ENCODE results near the gene KLHL42.

Gene KLHL42

GRCh38 chr12:27822076-27822712, 42.2 kb downstream of the KLHL42 start:
- Histone ChIP-seq H3K27me3 (ENCODE audit: control insufficient read depth, insufficient read depth, low read length) (no peaks in the 10 kb centered on the region), H3K27ac (ENCODE audit: low read length) (no peak overlapping the region), H3K4me3 (ENCODE audit: low read length) (no peak overlapping the region), H3K9ac (ENCODE audit: low read length) (no peak overlapping the region), H3K36me3 (ENCODE audit: control insufficient read depth, low read depth, low read length) (no peaks in the 10 kb centered on the region), H3K4me1 (ENCODE audit: control insufficient read depth, low read depth, low read length) (no peaks in the 10 kb centered on the region), H3K9me3 (ENCODE audit: control insufficient read depth, low read depth, low read length) (no peaks in the 10 kb centered on the region)

DNA sequence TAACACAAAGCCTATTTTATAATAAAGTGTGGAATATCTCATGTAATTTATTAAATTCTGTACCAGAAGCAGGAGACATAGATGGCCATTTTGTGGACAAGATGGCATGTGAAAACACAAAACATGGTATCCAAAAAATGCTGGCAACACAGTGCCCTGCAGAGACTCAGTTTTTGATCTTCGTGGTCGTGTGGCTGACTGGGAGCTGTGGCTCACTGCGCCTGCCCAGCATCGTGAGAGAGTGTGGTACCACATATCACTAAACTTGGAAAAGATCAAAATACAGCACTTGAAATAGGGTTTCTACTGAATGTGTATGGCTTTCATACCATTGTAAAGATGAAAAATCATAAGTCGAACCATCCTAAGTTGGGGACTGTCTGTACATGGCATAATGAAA, 43.0 kb downstream of the KLHL42 start:
- no peak overlapping the region for H3K9ac ChIP-seq (ENCODE audit: low read length)
- H3K4me3 ChIP-seq (ENCODE audit: low read length), result no peak overlapping the region
- H3K27me3 ChIP-seq (ENCODE audit: control insufficient read depth, insufficient read depth, low read length), result no peaks in the 10 kb centered on the region
- H3K9me3 ChIP-seq (ENCODE audit: control insufficient read depth, low read depth, low read length), result no peaks in the 10 kb centered on the region
- H3K27ac ChIP-seq (ENCODE audit: low read length), result no peak overlapping the region
- H3K4me1 ChIP-seq (ENCODE audit: control insufficient read depth, low read depth, low read length), result no peaks in the 10 kb centered on the region
- no peaks in the 10 kb centered on the region for H3K36me3 ChIP-seq (ENCODE audit: control insufficient read depth, low read depth, low read length)

GRCh38 chr12:27824126-27824842, 44.3 kb downstream of the KLHL42 start:
- Histone ChIP-seq H3K27me3 (ENCODE audit: control insufficient read depth, insufficient read depth, low read length) (no peaks in the 10 kb centered on the region), H3K9ac (ENCODE audit: low read length) (no peak overlapping the region), H3K4me1 (ENCODE audit: control insufficient read depth, low read depth, low read length) (no peaks in the 10 kb centered on the region), H3K9me3 (ENCODE audit: control insufficient read depth, low read depth, low read length) (no peaks in the 10 kb centered on the region), H3K27ac (ENCODE audit: low read length) (no peak overlapping the region), H3K4me3 (ENCODE audit: low read length) (no peak overlapping the region), H3K36me3 (ENCODE audit: control insufficient read depth, low read depth, low read length) (no peaks in the 10 kb centered on the region)

GRCh38 chr12:27826076-27826475, 46.0 kb downstream of the KLHL42 start:
- no peaks in the 10 kb centered on the region for H3K27me3 ChIP-seq (ENCODE audit: control insufficient read depth, insufficient read depth, low read length)

DNA sequence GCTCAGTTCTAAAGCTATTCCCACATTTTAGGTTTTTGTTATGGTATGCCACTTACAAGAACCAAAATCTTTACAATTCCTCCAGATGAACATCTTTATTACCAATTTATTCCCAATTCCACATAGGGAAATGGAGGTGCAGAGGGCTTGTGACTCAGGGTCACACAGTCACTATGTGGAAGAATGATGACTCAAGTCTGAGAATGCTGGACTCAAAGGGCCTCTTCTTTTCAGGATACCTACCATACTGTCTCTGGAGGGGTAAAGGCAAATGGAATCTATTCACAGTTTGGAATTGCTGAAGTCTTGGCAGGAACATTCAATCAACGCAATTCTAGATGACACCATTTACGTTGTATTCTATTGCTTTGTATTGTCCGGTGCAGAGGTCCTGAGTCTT, 48.2 kb downstream of the KLHL42 start:
- H3K4me3 ChIP-seq (ENCODE audit: low read length), result no peak overlapping the region
- no peaks in the 10 kb centered on the region for H3K4me1 ChIP-seq (ENCODE audit: control insufficient read depth, low read depth, low read length)
- H3K9ac ChIP-seq (ENCODE audit: low read length), result no peak overlapping the region
- no peak overlapping the region for H3K27ac ChIP-seq (ENCODE audit: low read length)
- no peaks in the 10 kb centered on the region for H3K27me3 ChIP-seq (ENCODE audit: control insufficient read depth, insufficient read depth, low read length)
- H3K36me3 ChIP-seq (ENCODE audit: control insufficient read depth, low read depth, low read length), result no peaks in the 10 kb centered on the region
- no peaks in the 10 kb centered on the region for H3K9me3 ChIP-seq (ENCODE audit: control insufficient read depth, low read depth, low read length)

More at GRCh38 chr12:27826076-27826475, 46.0 kb downstream of the KLHL42 start:
- Histone ChIP-seq H3K9ac (ENCODE audit: low read length) (no peak overlapping the region), H3K4me3 (ENCODE audit: low read length) (no peak overlapping the region), H3K9me3 (ENCODE audit: control insufficient read depth, low read depth, low read length) (no peaks in the 10 kb centered on the region), H3K27ac (ENCODE audit: low read length) (no peak overlapping the region), H3K36me3 (ENCODE audit: control insufficient read depth, low read depth, low read length) (no peaks in the 10 kb centered on the region), H3K4me1 (ENCODE audit: control insufficient read depth, low read depth, low read length) (no peaks in the 10 kb centered on the region)

- Histone ChIP-seq H3K4me3 (ENCODE audit: low read length) (no peak overlapping the region), H3K9me3 (ENCODE audit: control insufficient read depth, low read depth, low read length) (peaks cover 5% of the 10 kb centered on the region), H3K9ac (ENCODE audit: low read length) (no peak overlapping the region), H3K4me1 (ENCODE audit: control insufficient read depth, low read depth, low read length) (no peaks in the 10 kb centered on the region), H3K27ac (ENCODE audit: low read length) (no peak overlapping the region), H3K36me3 (ENCODE audit: control insufficient read depth, low read depth, low read length) (no peaks in the 10 kb centered on the region), H3K27me3 (ENCODE audit: control insufficient read depth, insufficient read depth, low read length) (no peaks in the 10 kb centered on the region)
These were observed 58.6 kb downstream of the KLHL42 start for GRCh38 chr12:27838543-27839185.

DNA sequence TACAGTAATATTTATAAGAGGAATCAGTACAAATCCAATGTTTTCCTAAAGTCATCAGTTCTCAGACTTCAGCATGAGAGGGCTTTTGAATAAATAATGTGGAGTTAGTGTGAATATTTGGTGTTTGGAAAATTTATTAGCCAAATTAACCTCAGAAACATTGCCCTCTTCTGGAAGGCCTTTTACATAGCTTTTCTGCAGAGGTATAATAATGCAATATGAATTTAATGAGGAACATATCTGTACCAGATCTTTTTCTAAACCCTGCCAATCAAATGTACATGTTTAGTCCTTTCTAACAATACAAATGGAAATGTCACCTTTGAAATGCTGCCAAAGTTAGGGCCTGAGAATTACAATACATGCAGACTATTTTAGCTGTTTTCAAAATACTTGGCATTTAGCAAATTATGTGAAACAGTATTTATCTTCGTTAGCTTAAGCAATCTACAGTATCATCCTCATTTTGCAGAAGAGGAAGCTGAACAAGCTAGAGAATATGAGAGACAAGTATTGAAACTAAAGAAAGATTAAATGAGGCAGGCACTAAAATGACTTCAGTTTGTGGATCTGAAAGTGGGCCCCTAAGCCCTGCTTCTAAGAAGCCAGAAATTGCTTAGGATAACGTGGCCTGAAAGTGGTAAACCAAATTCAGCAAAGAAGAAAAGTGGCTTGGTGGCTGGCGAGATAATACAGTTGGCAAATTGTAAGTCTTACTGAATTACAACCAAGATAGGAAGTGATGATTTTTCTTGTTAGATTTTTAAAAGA, 60.4 kb downstream of the KLHL42 start:
- Histone ChIP-seq H3K4me3 (ENCODE audit: low read length) (no peak overlapping the region), H3K27ac (ENCODE audit: low read length) (no peak overlapping the region), H3K9me3 (ENCODE audit: control insufficient read depth, low read depth, low read length) (no peaks in the 10 kb centered on the region), H3K36me3 (ENCODE audit: control insufficient read depth, low read depth, low read length) (no peaks in the 10 kb centered on the region), H3K9ac (ENCODE audit: low read length) (no peak overlapping the region), H3K27me3 (ENCODE audit: control insufficient read depth, insufficient read depth, low read length) (no peaks in the 10 kb centered on the region), H3K4me1 (ENCODE audit: control insufficient read depth, low read depth, low read length) (no peaks in the 10 kb centered on the region)

- H3K4me3 ChIP-seq (ENCODE audit: low read length), result no peak overlapping the region
- H3K27me3 ChIP-seq (ENCODE audit: control insufficient read depth, insufficient read depth, low read length), result no peaks in the 10 kb centered on the region
- H3K9me3 ChIP-seq (ENCODE audit: control insufficient read depth, low read depth, low read length), result no peaks in the 10 kb centered on the region
- H3K27ac ChIP-seq (ENCODE audit: low read length), result no peak overlapping the region
- no peak overlapping the region for H3K9ac ChIP-seq (ENCODE audit: low read length)
- H3K36me3 ChIP-seq (ENCODE audit: control insufficient read depth, low read depth, low read length), result no peaks in the 10 kb centered on the region
- no peaks in the 10 kb centered on the region for H3K4me1 ChIP-seq (ENCODE audit: control insufficient read depth, low read depth, low read length)
These were observed 61.4 kb downstream of the KLHL42 start for GRCh38 chr12:27841392-27841882.

DNA sequence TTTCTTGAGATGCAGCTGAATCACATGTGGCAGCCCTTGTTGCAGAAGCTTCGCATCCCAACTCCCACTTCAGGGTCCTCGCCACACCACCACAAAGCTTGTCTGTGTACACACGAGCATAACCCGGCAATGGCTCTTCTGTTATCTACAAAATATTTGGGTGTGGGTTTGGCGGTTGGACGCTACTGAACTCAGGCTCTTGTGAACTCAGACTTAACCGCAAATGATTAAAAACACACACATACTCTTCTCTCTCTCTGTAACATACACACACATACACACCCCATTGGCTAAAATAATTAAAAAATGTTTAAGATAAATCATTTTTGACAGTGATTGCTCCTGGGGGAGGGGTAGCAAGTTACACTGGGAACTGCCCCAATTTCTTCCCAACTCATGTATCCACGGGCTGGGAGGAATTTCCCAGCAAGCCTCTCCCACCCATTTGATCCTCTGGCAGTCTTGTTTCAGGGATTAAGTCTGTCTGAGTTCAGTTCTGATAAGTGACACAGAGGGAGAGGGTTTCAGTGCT, 63.7 kb downstream of the KLHL42 start:
- no peak overlapping the region for H3K4me3 ChIP-seq (ENCODE audit: low read length)

GRCh38 chr12:27844366-27845090, 64.5 kb downstream of the KLHL42 start:
- Histone ChIP-seq H3K36me3 (ENCODE audit: control insufficient read depth, low read depth, low read length) (no peaks in the 10 kb centered on the region), H3K27ac (ENCODE audit: low read length) (no peak overlapping the region), H3K9me3 (ENCODE audit: control insufficient read depth, low read depth, low read length) (no peaks in the 10 kb centered on the region), H3K4me1 (ENCODE audit: control insufficient read depth, low read depth, low read length) (no peaks in the 10 kb centered on the region), H3K27me3 (ENCODE audit: control insufficient read depth, insufficient read depth, low read length) (no peaks in the 10 kb centered on the region), H3K9ac (ENCODE audit: low read length) (no peak overlapping the region), H3K4me3 (ENCODE audit: low read length) (no peak overlapping the region)

More for the DNA sequence above, 63.7 kb downstream of the KLHL42 start:
- Histone ChIP-seq H3K27ac (ENCODE audit: low read length) (no peak overlapping the region), H3K9me3 (ENCODE audit: control insufficient read depth, low read depth, low read length) (no peaks in the 10 kb centered on the region), H3K9ac (ENCODE audit: low read length) (no peak overlapping the region), H3K4me1 (ENCODE audit: control insufficient read depth, low read depth, low read length) (no peaks in the 10 kb centered on the region), H3K36me3 (ENCODE audit: control insufficient read depth, low read depth, low read length) (no peaks in the 10 kb centered on the region), H3K27me3 (ENCODE audit: control insufficient read depth, insufficient read depth, low read length) (no peaks in the 10 kb centered on the region)
